Measurements from ENCODE around the gene PRKCH. TPM values are rescaled to one million over a fixed set of nuclear protein-coding genes. Genes with fewer than 3 reads are reported as not detected.

The PRKCH gene
- total RNA-seq, 1 experiment from 2014 or later, result 170 TPM

GRCh38 chr14:61343471-61343870, 22.1 kb downstream of the PRKCH start:
- ChIA-PET POLR2A (ENCODE audit: unreplicated experiment) (no interaction called here), CTCF (no interaction called here)
- no peak overlapping the region for H3K4me3 ChIP-seq (ENCODE audit: low read length)
- H3K4me1 ChIP-seq (ENCODE audit: insufficient read depth, low read length), result peaks cover 15% of the 10 kb centered on the region
- DNase-seq, result peak; percentile 16
- H3K36me3 ChIP-seq (ENCODE audit: low read depth, low read length), result no peaks in the 10 kb centered on the region
- no peak overlapping the region for H3K9ac ChIP-seq (ENCODE audit: low read length)
- H3F3A ChIP-seq (ENCODE audit: low read length, unreplicated experiment), result no peaks in the 10 kb centered on the region
- H3K4me2 ChIP-seq (ENCODE audit: low read length), result no peak overlapping the region
- no peaks in the 10 kb centered on the region for H3K9me2 ChIP-seq (replicated peaks; ENCODE audit: low read length)
- H3K9me3 ChIP-seq (ENCODE audit: low read length), result no peaks in the 10 kb centered on the region
- no peaks in the 10 kb centered on the region for H4K20me1 ChIP-seq (ENCODE audit: low read length)
- no TSS peak for BruUV-seq (replicated peaks)
- no peak overlapping the region for H3K27ac ChIP-seq (ENCODE audit: low read length)
- no peak for ATAC-seq
- TF ChIP-seq EZH2phosphoT487 (IDR thresholded peaks at IDR 0.05; ENCODE audit: borderline replicate concordance, low read length) (no peak), CTCF (conservative IDR thresholded peaks at IDR 0.05; ENCODE audit: low read depth, low read length) (no peak), EZH2 (IDR thresholded peaks at IDR 0.05; ENCODE audit: low read length, unreplicated experiment) (no peak)
- no peaks in the 10 kb centered on the region for H3K27me3 ChIP-seq (ENCODE audit: low read length)
- no peak overlapping the region for H2AFZ ChIP-seq (ENCODE audit: low read length)
- H3K79me2 ChIP-seq (ENCODE audit: low read length), result peaks cover 21% of the 10 kb centered on the region
- intact Hi-C loops (cut with micrococcal nuclease), result no loop called here

- H3K79me2 ChIP-seq (ENCODE audit: low read length), result peaks cover 22% of the 10 kb centered on the region
- POLR2A ChIA-PET (ENCODE audit: unreplicated experiment), result no interaction called here
Observed at GRCh38 chr14:61343991-61344405, 22.6 kb downstream of the PRKCH start.

GRCh38 chr14:61344437-61345150, 23.2 kb downstream of the PRKCH start:
- H4K20me1 ChIP-seq (ENCODE audit: low read length), result no peaks in the 10 kb centered on the region
- peaks cover 15% of the 10 kb centered on the region for H3K4me1 ChIP-seq (ENCODE audit: insufficient read depth, low read length)
- intact Hi-C loops (cut with micrococcal nuclease), result no loop called here
- no peak for ATAC-seq
- peaks cover 24% of the 10 kb centered on the region for H3K79me2 ChIP-seq (ENCODE audit: low read length)
- ChIA-PET CTCF (no interaction called here), POLR2A (ENCODE audit: unreplicated experiment) (no interaction called here)
- H3K9me2 ChIP-seq (replicated peaks; ENCODE audit: low read length), result no peaks in the 10 kb centered on the region
- no peaks in the 10 kb centered on the region for H3K36me3 ChIP-seq (ENCODE audit: low read depth, low read length)
- no peak overlapping the region for H3K4me3 ChIP-seq (ENCODE audit: low read length)
- DNase-seq, result no peak
- no peak for TF ChIP-seq CTCF (conservative IDR thresholded peaks at IDR 0.05; ENCODE audit: low read depth, low read length)
- TF ChIP-seq EZH2 (IDR thresholded peaks at IDR 0.05; ENCODE audit: low read length, unreplicated experiment), result no peak
- TF ChIP-seq EZH2phosphoT487 (IDR thresholded peaks at IDR 0.05; ENCODE audit: borderline replicate concordance, low read length), result no peak
- H2AFZ ChIP-seq (ENCODE audit: low read length), result no peak overlapping the region
- H3K27ac ChIP-seq (ENCODE audit: low read length), result no peak overlapping the region
- H3K4me2 ChIP-seq (ENCODE audit: low read length), result no peak overlapping the region
- no peaks in the 10 kb centered on the region for H3K27me3 ChIP-seq (ENCODE audit: low read length)
- no TSS peak for BruUV-seq (replicated peaks)
- H3K9ac ChIP-seq (ENCODE audit: low read length), result no peak overlapping the region
- H3F3A ChIP-seq (ENCODE audit: low read length, unreplicated experiment), result no peaks in the 10 kb centered on the region
- no peaks in the 10 kb centered on the region for H3K9me3 ChIP-seq (ENCODE audit: low read length)

More at GRCh38 chr14:61343991-61344405, 22.6 kb downstream of the PRKCH start:
- Histone ChIP-seq H3K4me1 (ENCODE audit: insufficient read depth, low read length) (peaks cover 15% of the 10 kb centered on the region), H3K4me2 (ENCODE audit: low read length) (no peak overlapping the region), H3K9me2 (replicated peaks; ENCODE audit: low read length) (no peaks in the 10 kb centered on the region), H3K36me3 (ENCODE audit: low read depth, low read length) (no peaks in the 10 kb centered on the region), H3K9ac (ENCODE audit: low read length) (no peak overlapping the region), H4K20me1 (ENCODE audit: low read length) (no peaks in the 10 kb centered on the region), H3K27ac (ENCODE audit: low read length) (no peak overlapping the region), H3F3A (ENCODE audit: low read length, unreplicated experiment) (no peaks in the 10 kb centered on the region), H2AFZ (ENCODE audit: low read length) (no peak overlapping the region), H3K9me3 (ENCODE audit: low read length) (no peaks in the 10 kb centered on the region), H3K27me3 (ENCODE audit: low read length) (no peaks in the 10 kb centered on the region), H3K4me3 (ENCODE audit: low read length) (no peak overlapping the region)
- BruUV-seq (replicated peaks), result no TSS peak
- ATAC-seq (no peak), DNase-seq (no peak)
- CTCF ChIA-PET, result no interaction called here
- intact Hi-C loops (cut with micrococcal nuclease), result no loop called here
- TF ChIP-seq EZH2 (IDR thresholded peaks at IDR 0.05; ENCODE audit: low read length, unreplicated experiment), result no peak
